T-helper 22 cell (primary cell): Measurements from ENCODE around the gene TACR1.
"Not testable (repeated sequence)": the region's sequence is repeated elsewhere in the genome, so short reads cannot be mapped to it uniquely, and the experiment has no call there.

Experiments
- DNase-seq: peaks from one replicate; pipeline ENCODE4 v3.0.0-alpha.2; 2020; ENCODE audit warnings: low read depth

TACR1 gene

GRCh38 chr2:75194184-75194868 lies 5.0 kb downstream of the TACR1 start:
- no peak for DNase-seq

GRCh38 chr2:75192496-75192895 lies 6.8 kb downstream of the TACR1 start:
- no peak for DNase-seq

- no peak for DNase-seq
These were observed 8.9 kb downstream of the TACR1 start for GRCh38 chr2:75190271-75190990.

GRCh38 chr2:75186821-75187220 lies 12.5 kb downstream of the TACR1 start:
- no peak for DNase-seq

- no peak for DNase-seq
These were observed 16.7 kb downstream of the TACR1 start for GRCh38 chr2:75182606-75183005.

- no peak for DNase-seq
These were observed 18.8 kb downstream of the TACR1 start for GRCh38 chr2:75180476-75180875.

- no peak for DNase-seq
These were observed 21.9 kb downstream of the TACR1 start for GRCh38 chr2:75177427-75177826.

GRCh38 chr2:75175456-75175855 lies 23.9 kb downstream of the TACR1 start:
- no peak for DNase-seq

GRCh38 chr2:75174981-75175380 lies 24.3 kb downstream of the TACR1 start:
- DNase-seq: no peak

- no peak for DNase-seq
These were observed 24.8 kb downstream of the TACR1 start for GRCh38 chr2:75174519-75174918.

GRCh38 chr2:75173740-75174139 lies 25.6 kb downstream of the TACR1 start:
- DNase-seq: no peak

GRCh38 chr2:75171423-75171822 lies 27.9 kb downstream of the TACR1 start:
- not testable (repeated sequence) for DNase-seq

GRCh38 chr2:75170889-75171288 lies 28.4 kb downstream of the TACR1 start:
- no peak for DNase-seq

- no peak for DNase-seq
These were observed 31.1 kb downstream of the TACR1 start for GRCh38 chr2:75168186-75168585.

GRCh38 chr2:75166491-75166890 lies 32.8 kb downstream of the TACR1 start:
- DNase-seq: no peak

GRCh38 chr2:75162897-75163296 lies 36.4 kb downstream of the TACR1 start:
- no peak for DNase-seq

GRCh38 chr2:75162259-75162658 lies 37.1 kb downstream of the TACR1 start:
- no peak for DNase-seq

- no peak for DNase-seq
These were observed 41.9 kb downstream of the TACR1 start for GRCh38 chr2:75157435-75157834.

- no peak for DNase-seq
These were observed 44.2 kb downstream of the TACR1 start for GRCh38 chr2:75155115-75155514.

- no peak for DNase-seq
These were observed 46.1 kb downstream of the TACR1 start for GRCh38 chr2:75153221-75153620.

GRCh38 chr2:75152243-75152642 lies 47.1 kb downstream of the TACR1 start:
- not testable (repeated sequence) for DNase-seq

GRCh38 chr2:75147884-75148283 lies 51.4 kb downstream of the TACR1 start:
- DNase-seq: not testable (repeated sequence)

GRCh38 chr2:75146606-75147332 lies 52.6 kb downstream of the TACR1 start:
- no peak for DNase-seq
